Astrocyte (in vitro differentiated cells and primary cell): Measurements from ENCODE around the gene NPTN. TPM values are rescaled to one million over a fixed set of nuclear protein-coding genes. Genes with fewer than 3 reads are reported as not detected.

Experiments used
- DNase-seq: peaks from one replicate; pipeline ENCODE4 v3.0.0-alpha.2; 2010; ENCODE audit warnings: low read depth
- FAIRE-seq: peaks from 2 replicates; lab custom pipeline; 2011; peaks lifted over from hg19 to GRCh38; lab: Jason Lieb, UNC
- H2AFZ ChIP-seq: 2 replicates; pipeline ENCODE4 v1.6.0; 2012; ENCODE audit warnings: low read depth, low read length, inconsistent platforms
- H3K27ac ChIP-seq: 2 replicates; pipeline ENCODE4 v1.5.1; 2011; ENCODE audit warnings: low read depth, low read length, inconsistent platforms
- H3K27me3 ChIP-seq: 2 replicates; pipeline ENCODE4 v1.6.0; 2011; ENCODE audit warnings: low read length, inconsistent platforms; ENCODE audit not compliant: insufficient read depth
- H3K36me3 ChIP-seq: 2 replicates; pipeline ENCODE4 v1.5.1; 2011; ENCODE audit warnings: low read length, inconsistent platforms; ENCODE audit not compliant: insufficient read depth
- H3K4me1 ChIP-seq: 2 replicates; pipeline ENCODE4 v1.5.1; 2011; ENCODE audit warnings: low read length, inconsistent platforms; ENCODE audit not compliant: insufficient read depth
- H3K4me2 ChIP-seq: 2 replicates; pipeline ENCODE4 v1.6.0; 2012; ENCODE audit warnings: low read length, inconsistent platforms
- H3K4me3 ChIP-seq: 2 replicates; pipeline ENCODE4 v1.5.1; 2011; ENCODE audit warnings: low read depth, mild to moderate bottlenecking, low read length, inconsistent platforms; ENCODE audit not compliant: insufficient read depth
- H3K79me2 ChIP-seq: 2 replicates; pipeline ENCODE4 v1.6.0; 2012; ENCODE audit warnings: mild to moderate bottlenecking, low read length, inconsistent platforms; ENCODE audit not compliant: insufficient read depth
- H3K9ac ChIP-seq: 2 replicates; pipeline ENCODE4 v1.6.0; 2012; ENCODE audit warnings: mild to moderate bottlenecking, low read length, inconsistent platforms
- H3K9me3 ChIP-seq: 2 replicates; pipeline ENCODE4 v1.5.1; 2012; ENCODE audit warnings: low read depth, mild to moderate bottlenecking, low read length, inconsistent platforms; ENCODE audit not compliant: insufficient read depth
- H4K20me1 ChIP-seq: 2 replicates; pipeline ENCODE4 v1.6.0; 2012; ENCODE audit warnings: low read length, inconsistent platforms; ENCODE audit not compliant: insufficient read depth
- H3K27ac Mint-ChIP-seq: one replicate; pipeline ENCODE4 v1.8.0; 2021; ENCODE audit warnings: mild to moderate bottlenecking, mixed read lengths; ENCODE audit not compliant: unreplicated experiment
- H3K27me3 Mint-ChIP-seq: one replicate; pipeline ENCODE4 v1.8.0; 2021; ENCODE audit warnings: low read depth, mixed read lengths; ENCODE audit not compliant: unreplicated experiment
- H3K36me3 Mint-ChIP-seq: one replicate; pipeline ENCODE4 v1.8.0; 2021; ENCODE audit warnings: low read depth, mixed read lengths; ENCODE audit not compliant: unreplicated experiment
- H3K4me1 Mint-ChIP-seq: one replicate; pipeline ENCODE4 v1.8.0; 2021; ENCODE audit warnings: low read depth, mixed read lengths; ENCODE audit not compliant: unreplicated experiment
- H3K4me3 Mint-ChIP-seq: one replicate; pipeline ENCODE4 v1.8.0; 2021; ENCODE audit warnings: mild to moderate bottlenecking, moderate library complexity, mixed read lengths; ENCODE audit not compliant: unreplicated experiment
- H3K9me3 Mint-ChIP-seq: one replicate; pipeline ENCODE4 v1.8.0; 2021; ENCODE audit warnings: mild to moderate bottlenecking, mixed read lengths; ENCODE audit not compliant: unreplicated experiment
- EZH2 ChIP-seq: IDR thresholded peaks from 2 replicates; pipeline ENCODE4 v1.6.1; 2012; ENCODE audit warnings: mild to moderate bottlenecking, low read length, inconsistent platforms; ENCODE audit not compliant: insufficient read depth
- total RNA-seq: library from RNA; stranded (reverse); gene quantifications from 2 replicates; pipeline ENCODE4 v1.2.1, GENCODE V29; 2021
- TF ChIP-seq, protein P1 (sequence below): IDR thresholded peaks from 2 replicates; pipeline ENCODE4 v1.5.1; 2011; ENCODE audit warnings: low read depth, mild to moderate bottlenecking, inconsistent platforms, low read length, moderate library complexity; ENCODE audit not compliant: insufficient read depth

NPTN gene
- total RNA-seq, 1 donor from 2014 or later, result 281 TPM

DNA sequence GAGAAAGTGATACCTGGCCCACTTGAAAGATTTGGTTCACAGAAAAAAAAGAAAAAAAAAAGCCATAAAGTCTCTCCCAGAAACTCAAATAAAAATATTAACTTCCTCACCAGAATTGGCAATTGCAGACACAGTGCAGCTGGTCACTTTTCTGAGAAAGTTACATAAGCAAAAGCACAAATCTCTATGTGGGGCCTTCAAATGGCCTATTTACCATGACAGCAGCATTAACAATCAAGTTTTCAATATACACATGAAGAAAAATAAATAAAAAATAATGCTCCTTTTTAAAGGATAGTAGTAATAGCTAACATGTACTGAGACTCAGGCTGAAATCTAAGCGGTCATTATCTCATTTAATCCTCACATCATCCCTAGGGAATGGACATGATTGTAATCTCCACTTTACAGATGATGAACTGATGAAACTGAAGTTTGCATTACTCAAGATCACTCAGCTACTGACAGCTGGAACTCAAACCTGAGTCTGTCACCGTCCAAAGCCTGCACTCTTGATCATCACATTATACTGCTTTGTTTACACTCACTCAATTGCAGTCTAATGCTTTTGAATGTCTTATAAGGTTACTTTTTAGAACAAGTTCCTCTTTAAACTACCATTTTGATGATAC, 3.3 kb downstream of the NPTN start:
- Histone ChIP-seq H3K27me3 (no peaks in the 10 kb centered on the region), H4K20me1 (peaks cover 74% of the 10 kb centered on the region), H3K9me3 (no peaks in the 10 kb centered on the region), H3K27ac (no peak overlapping the region), H3K4me2 (peak overlapping the region; percentile 98), H3K9ac (no peak overlapping the region), H2AFZ (no peak overlapping the region), H3K36me3 (no peaks in the 10 kb centered on the region), H3K4me3 (no peak overlapping the region), H3K79me2 (peaks cover 79% of the 10 kb centered on the region), H3K4me1 (peaks cover 35% of the 10 kb centered on the region)
- H3K4me3 Mint-ChIP-seq, result peak overlapping the region; percentile 95
- no peak for FAIRE-seq
- DNase-seq, result no peak
- H3K36me3 Mint-ChIP-seq, result no peaks in the 10 kb centered on the region
- peaks cover 40% of the 10 kb centered on the region for H3K4me1 Mint-ChIP-seq
- H3K27ac Mint-ChIP-seq, result peak overlapping the region; percentile 58
- H3K9me3 Mint-ChIP-seq, result peaks cover 4% of the 10 kb centered on the region
- H3K27me3 Mint-ChIP-seq, result no peaks in the 10 kb centered on the region
- TF ChIP-seq, protein P1, sequence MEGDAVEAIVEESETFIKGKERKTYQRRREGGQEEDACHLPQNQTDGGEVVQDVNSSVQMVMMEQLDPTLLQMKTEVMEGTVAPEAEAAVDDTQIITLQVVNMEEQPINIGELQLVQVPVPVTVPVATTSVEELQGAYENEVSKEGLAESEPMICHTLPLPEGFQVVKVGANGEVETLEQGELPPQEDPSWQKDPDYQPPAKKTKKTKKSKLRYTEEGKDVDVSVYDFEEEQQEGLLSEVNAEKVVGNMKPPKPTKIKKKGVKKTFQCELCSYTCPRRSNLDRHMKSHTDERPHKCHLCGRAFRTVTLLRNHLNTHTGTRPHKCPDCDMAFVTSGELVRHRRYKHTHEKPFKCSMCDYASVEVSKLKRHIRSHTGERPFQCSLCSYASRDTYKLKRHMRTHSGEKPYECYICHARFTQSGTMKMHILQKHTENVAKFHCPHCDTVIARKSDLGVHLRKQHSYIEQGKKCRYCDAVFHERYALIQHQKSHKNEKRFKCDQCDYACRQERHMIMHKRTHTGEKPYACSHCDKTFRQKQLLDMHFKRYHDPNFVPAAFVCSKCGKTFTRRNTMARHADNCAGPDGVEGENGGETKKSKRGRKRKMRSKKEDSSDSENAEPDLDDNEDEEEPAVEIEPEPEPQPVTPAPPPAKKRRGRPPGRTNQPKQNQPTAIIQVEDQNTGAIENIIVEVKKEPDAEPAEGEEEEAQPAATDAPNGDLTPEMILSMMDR, result no peak
- TF ChIP-seq EZH2, result no peak

DNA sequence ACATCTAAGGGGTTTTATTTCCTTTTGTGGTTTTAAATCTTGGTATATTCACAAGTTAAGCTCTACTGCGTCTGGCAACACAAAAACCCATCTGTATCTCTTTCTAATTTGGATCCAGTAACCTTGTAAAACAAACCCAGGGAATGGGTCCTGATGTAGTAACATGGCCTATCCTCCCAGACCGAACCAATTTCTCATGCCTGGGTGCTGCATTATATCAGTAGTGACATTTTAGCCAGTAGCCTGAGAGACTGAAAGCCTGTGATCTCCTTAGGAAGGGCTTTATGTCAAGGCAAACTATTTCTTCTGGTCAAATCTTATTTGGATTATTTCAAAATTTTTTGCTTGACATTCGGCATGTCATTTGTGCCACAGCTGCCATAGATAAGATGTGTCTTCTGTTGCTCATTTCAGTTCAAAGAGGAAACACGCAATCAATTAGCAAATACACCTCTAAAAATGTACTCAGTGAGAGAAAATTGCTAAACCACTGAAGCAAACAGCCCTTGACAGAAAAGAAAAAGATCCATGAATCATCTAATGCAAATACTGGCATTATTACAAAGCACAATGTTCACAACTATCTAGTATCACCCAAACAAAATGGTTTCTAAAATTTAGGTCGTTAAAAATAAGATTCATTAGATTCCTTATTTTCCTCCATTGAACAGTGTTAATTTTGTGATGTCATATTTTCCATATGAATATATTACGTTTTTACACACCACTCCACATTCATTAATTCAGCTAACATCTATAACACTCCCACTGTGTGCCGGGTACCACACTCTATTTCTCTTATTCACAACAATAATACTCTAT, 4.0 kb downstream of the NPTN start:
- H3K27ac Mint-ChIP-seq, result peak overlapping the region; percentile 77
- no peak for TF ChIP-seq EZH2
- TF ChIP-seq, protein P1, result no peak

More for the DNA sequence above, 4.0 kb downstream of the NPTN start:
- Histone ChIP-seq H4K20me1 (peaks cover 82% of the 10 kb centered on the region), H3K27ac (no peak overlapping the region), H2AFZ (no peak overlapping the region), H3K4me3 (no peak overlapping the region), H3K9me3 (no peaks in the 10 kb centered on the region), H3K9ac (no peak overlapping the region), H3K4me1 (peaks cover 29% of the 10 kb centered on the region), H3K27me3 (no peaks in the 10 kb centered on the region), H3K79me2 (peaks cover 86% of the 10 kb centered on the region), H3K4me2 (peak overlapping the region; percentile 98), H3K36me3 (no peaks in the 10 kb centered on the region)
- Mint-ChIP-seq H3K4me3 (peak overlapping the region; percentile 95), H3K36me3 (no peaks in the 10 kb centered on the region), H3K4me1 (peaks cover 39% of the 10 kb centered on the region), H3K9me3 (peaks cover 4% of the 10 kb centered on the region), H3K27me3 (no peaks in the 10 kb centered on the region)
- FAIRE-seq (no peak), DNase-seq (no peak)
